Neutrophil (primary cell): Measurements from ENCODE around the gene PALD1.
A peak's percentile ranks its signal among the peaks of the same experiment; 100 is the strongest.

Source experiments
- H3K27ac ChIP-seq: fragments of 200-600 bp; sonication (generic); 2 replicates; pipeline ENCODE4 v1.5.1; 2016; ENCODE audit warnings: mild to moderate bottlenecking, moderate library complexity
- H3K27me3 ChIP-seq: fragments of 200-600 bp; sonication (generic); 2 replicates; pipeline ENCODE4 v1.6.0; 2016; ENCODE audit warnings: mild to moderate bottlenecking
- H3K36me3 ChIP-seq: fragments of 200-600 bp; sonication (generic); 2 replicates; pipeline ENCODE4 v1.5.1; 2017
- H3K4me1 ChIP-seq, 2 experiments: fragments of 200-600 bp in 1 of 2; sonication (generic) in 1 of 2; 1 replicate in 1 of 2; 2 replicates in 1 of 2; pipeline versions ENCODE4 v1.5.1 to v1.6.1; 2013 to 2016; ENCODE audit warnings: low read depth in 1 of 2, low read length in 1 of 2, mild to moderate bottlenecking in 1 of 2, moderate library complexity in 1 of 2; ENCODE audit not compliant: control insufficient read depth in 1 of 2, insufficient read depth in 1 of 2
- H3K4me3 ChIP-seq, 2 experiments: fragments of 200-600 bp in 1 of 2; sonication (generic) in 1 of 2; 1 replicate in 1 of 2; 2 replicates in 1 of 2; pipeline ENCODE4 v1.5.1; 2013 to 2016; ENCODE audit warnings: low read depth in 1 of 2, low read length in 1 of 2, mild to moderate bottlenecking in 1 of 2, moderate library complexity in 1 of 2
- H3K9me3 ChIP-seq: fragments of 200-600 bp; sonication (generic); 2 replicates; pipeline ENCODE4 v1.5.1; 2016
- CTCF ChIP-seq: fragments of 200-600 bp; sonication (generic); IDR thresholded peaks from 2 replicates; pipeline ENCODE4 v1.5.1; 2016; ENCODE audit warnings: antibody characterized with exemption

PALD1 gene

GRCh38 chr10:70568781-70569495 lies 90.4 kb downstream of the PALD1 start:
- H3K36me3 ChIP-seq, result no peaks in the 10 kb centered on the region
- H3K27ac ChIP-seq, result no peak overlapping the region
- H3K9me3 ChIP-seq, result no peaks in the 10 kb centered on the region
- no peak for TF ChIP-seq CTCF
- H3K4me1 ChIP-seq, result peaks cover 19 to 27% of the 10 kb centered on the region in 2 experiments
- H3K27me3 ChIP-seq, result no peaks in the 10 kb centered on the region
- H3K4me3 ChIP-seq, result no peak overlapping the region

- no peak overlapping the region for H3K4me3 ChIP-seq
- TF ChIP-seq CTCF, result no peak
- no peaks in the 10 kb centered on the region for H3K9me3 ChIP-seq
- no peaks in the 10 kb centered on the region for H3K27me3 ChIP-seq
- no peak overlapping the region for H3K27ac ChIP-seq
- no peaks in the 10 kb centered on the region for H3K36me3 ChIP-seq
- peaks cover 13 to 20% of the 10 kb centered on the region in 2 experiments for H3K4me1 ChIP-seq
Observed at GRCh38 chr10:70571236-70571635, 92.7 kb downstream of the PALD1 start.

GRCh38 chr10:70571636-70572439 lies 93.3 kb downstream of the PALD1 start:
- Histone ChIP-seq H3K4me3 (no peak overlapping the region), H3K27me3 (no peaks in the 10 kb centered on the region), H3K27ac (no peak overlapping the region), H3K4me1 (peaks cover 17 to 20% of the 10 kb centered on the region in 2 experiments), H3K9me3 (no peaks in the 10 kb centered on the region), H3K36me3 (no peaks in the 10 kb centered on the region)
- TF ChIP-seq CTCF, result no peak

GRCh38 chr10:70573599-70574506 lies 95.3 kb downstream of the PALD1 start:
- Histone ChIP-seq H3K4me3 (no peak overlapping the region), H3K36me3 (no peaks in the 10 kb centered on the region), H3K4me1 (peaks cover 21 to 24% of the 10 kb centered on the region in 2 experiments), H3K27ac (no peak overlapping the region), H3K9me3 (no peaks in the 10 kb centered on the region), H3K27me3 (no peaks in the 10 kb centered on the region)
- TF ChIP-seq CTCF, result no peak

- H3K4me1 ChIP-seq, result peaks cover 21 to 24% of the 10 kb centered on the region in 2 experiments
- no peaks in the 10 kb centered on the region for H3K9me3 ChIP-seq
- TF ChIP-seq CTCF, result no peak
- H3K27ac ChIP-seq, result peak overlapping the region; percentile 80
- no peaks in the 10 kb centered on the region for H3K36me3 ChIP-seq
- no peak overlapping the region for H3K4me3 ChIP-seq
- no peaks in the 10 kb centered on the region for H3K27me3 ChIP-seq
Observed at GRCh38 chr10:70575486-70575873, 96.9 kb downstream of the PALD1 start.
